NCI-H510A treated with DMSO at 0.1 percent for 48 hours (cell line): Measurements from ENCODE around the gene ATF3.

Experiments
- DNase-seq: peaks from one replicate; lab custom pipeline; 2025; lab: John Stamatoyannopoulos, UW

The ATF3 gene

GRCh38 chr1:212586206-212587015 lies 22.1 kb upstream of the ATF3 start:
- DNase-seq: no peak

- DNase-seq: no peak
These were observed 21.3 kb upstream of the ATF3 start for GRCh38 chr1:212587016-212587887.

- DNase-seq: no peak
These were observed 20.6 kb upstream of the ATF3 start for GRCh38 chr1:212587888-212588510.

GRCh38 chr1:212589446-212589845 lies 19.1 kb upstream of the ATF3 start:
- DNase-seq: no peak

GRCh38 chr1:212591922-212592321 lies 16.6 kb upstream of the ATF3 start:
- DNase-seq: no peak

GRCh38 chr1:212593821-212594251 lies 14.7 kb upstream of the ATF3 start:
- DNase-seq: no peak

GRCh38 chr1:212594640-212595039 lies 13.9 kb upstream of the ATF3 start:
- DNase-seq: no peak

- no peak for DNase-seq
These were observed 13.3 kb upstream of the ATF3 start for GRCh38 chr1:212595229-212595628.

- DNase-seq: no peak
These were observed 12.5 kb upstream of the ATF3 start for GRCh38 chr1:212595787-212596714.

- no peak for DNase-seq
These were observed 11.8 kb upstream of the ATF3 start for GRCh38 chr1:212596798-212597197.

- no peak for DNase-seq
These were observed 11.1 kb upstream of the ATF3 start for GRCh38 chr1:212597487-212597886.

GRCh38 chr1:212600071-212600915 lies 8.3 kb upstream of the ATF3 start:
- no peak for DNase-seq

- DNase-seq: no peak
These were observed 7.6 kb upstream of the ATF3 start for GRCh38 chr1:212600980-212601379.

GRCh38 chr1:212601524-212601923 lies 7.0 kb upstream of the ATF3 start:
- DNase-seq: no peak

GRCh38 chr1:212605441-212606394 lies 2.8 kb upstream of the ATF3 start:
- no peak for DNase-seq

GRCh38 chr1:212606395-212607205 lies 2.0 kb upstream of the ATF3 start:
- DNase-seq: peak; percentile 8

GRCh38 chr1:212607206-212607912 lies 1.2 kb upstream of the ATF3 start:
- peak; percentile 23 for DNase-seq

GRCh38 chr1:212607913-212608391 lies 609 bp upstream of the ATF3 start:
- DNase-seq: no peak
